HL-60 (cell line): ENCODE results near the gene DLD.

Experiments used
- DNase-seq, 2 experiments: peaks; one replicate each; pipeline ENCODE4 v3.0.0-alpha.2; 2010 to 2020; ENCODE audit warnings: low read depth in 1 of 2, low spot score in 1 of 2
- H3K27ac ChIP-seq: fragments of 250-450 bp; sonication (Bioruptor Pico); replicated peaks from 2 replicates; pipeline ENCODE4 v1.5.1; 2020; ENCODE audit warnings: mild to moderate bottlenecking, moderate library complexity
- H3K27me3 ChIP-seq: fragments of 250-450 bp; sonication (Bioruptor Pico); 2 replicates; pipeline ENCODE4 v1.5.1; 2021; ENCODE audit warnings: mild to moderate bottlenecking, moderate library complexity; ENCODE audit not compliant: insufficient read depth, poor library complexity, severe bottlenecking
- H3K4me3 ChIP-seq: replicated peaks from 2 replicates; pipeline ENCODE4 v1.5.1; 2011; ENCODE audit warnings: mild to moderate bottlenecking, control low read depth, low read length; ENCODE audit not compliant: insufficient read depth
- GABPA ChIP-seq: IDR thresholded peaks from 2 replicates; pipeline ENCODE4 v1.6.1; 2012; ENCODE audit warnings: low read depth
- POLR2AphosphoS5 ChIP-seq: IDR thresholded peaks from 2 replicates; pipeline ENCODE4 v1.6.1; 2012; ENCODE audit warnings: low read depth
- SPI1 ChIP-seq: IDR thresholded peaks from 2 replicates; pipeline ENCODE4 v1.6.1; 2012; ENCODE audit warnings: low read depth, mild to moderate bottlenecking, borderline replicate concordance
- TF ChIP-seq, protein P1 (sequence below): IDR thresholded peaks from 2 replicates; pipeline ENCODE4 v1.6.1; 2012; ENCODE audit warnings: low read depth; ENCODE audit not compliant: insufficient replicate concordance
- TF ChIP-seq, protein P2 (sequence below): IDR thresholded peaks from one replicate; pipeline ENCODE4 v1.5.1; 2011; ENCODE audit warnings: low read length, control low read depth, inconsistent platforms; ENCODE audit not compliant: insufficient read depth

DLD gene

DNA sequence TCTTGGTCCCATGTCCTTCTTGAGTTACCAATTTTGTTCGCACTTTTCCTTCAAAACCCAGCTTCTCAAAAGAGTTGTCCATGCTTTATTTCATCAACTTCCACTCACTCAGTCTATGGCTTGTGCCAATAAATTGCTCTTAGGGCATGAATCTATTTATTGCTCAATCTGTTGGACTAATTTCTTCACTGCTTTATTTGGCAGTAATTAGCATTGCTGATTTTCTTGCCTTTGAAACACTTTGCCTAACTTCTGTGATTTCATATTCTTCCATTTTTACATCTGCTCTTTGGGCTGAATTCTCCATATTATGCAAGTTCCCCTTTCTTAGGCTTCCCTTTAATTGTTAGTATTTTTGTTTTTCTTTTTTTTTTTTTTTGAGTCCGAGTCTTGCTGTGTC, 16.8 kb downstream of the DLD start:
- TF ChIP-seq, protein P1, sequence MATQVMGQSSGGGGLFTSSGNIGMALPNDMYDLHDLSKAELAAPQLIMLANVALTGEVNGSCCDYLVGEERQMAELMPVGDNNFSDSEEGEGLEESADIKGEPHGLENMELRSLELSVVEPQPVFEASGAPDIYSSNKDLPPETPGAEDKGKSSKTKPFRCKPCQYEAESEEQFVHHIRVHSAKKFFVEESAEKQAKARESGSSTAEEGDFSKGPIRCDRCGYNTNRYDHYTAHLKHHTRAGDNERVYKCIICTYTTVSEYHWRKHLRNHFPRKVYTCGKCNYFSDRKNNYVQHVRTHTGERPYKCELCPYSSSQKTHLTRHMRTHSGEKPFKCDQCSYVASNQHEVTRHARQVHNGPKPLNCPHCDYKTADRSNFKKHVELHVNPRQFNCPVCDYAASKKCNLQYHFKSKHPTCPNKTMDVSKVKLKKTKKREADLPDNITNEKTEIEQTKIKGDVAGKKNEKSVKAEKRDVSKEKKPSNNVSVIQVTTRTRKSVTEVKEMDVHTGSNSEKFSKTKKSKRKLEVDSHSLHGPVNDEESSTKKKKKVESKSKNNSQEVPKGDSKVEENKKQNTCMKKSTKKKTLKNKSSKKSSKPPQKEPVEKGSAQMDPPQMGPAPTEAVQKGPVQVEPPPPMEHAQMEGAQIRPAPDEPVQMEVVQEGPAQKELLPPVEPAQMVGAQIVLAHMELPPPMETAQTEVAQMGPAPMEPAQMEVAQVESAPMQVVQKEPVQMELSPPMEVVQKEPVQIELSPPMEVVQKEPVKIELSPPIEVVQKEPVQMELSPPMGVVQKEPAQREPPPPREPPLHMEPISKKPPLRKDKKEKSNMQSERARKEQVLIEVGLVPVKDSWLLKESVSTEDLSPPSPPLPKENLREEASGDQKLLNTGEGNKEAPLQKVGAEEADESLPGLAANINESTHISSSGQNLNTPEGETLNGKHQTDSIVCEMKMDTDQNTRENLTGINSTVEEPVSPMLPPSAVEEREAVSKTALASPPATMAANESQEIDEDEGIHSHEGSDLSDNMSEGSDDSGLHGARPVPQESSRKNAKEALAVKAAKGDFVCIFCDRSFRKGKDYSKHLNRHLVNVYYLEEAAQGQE: no peak
- TF ChIP-seq SPI1: peak; percentile 71; the same call in 1 of the 2 replicates
- DNase-seq: peak; percentile 10 to 67

DNA sequence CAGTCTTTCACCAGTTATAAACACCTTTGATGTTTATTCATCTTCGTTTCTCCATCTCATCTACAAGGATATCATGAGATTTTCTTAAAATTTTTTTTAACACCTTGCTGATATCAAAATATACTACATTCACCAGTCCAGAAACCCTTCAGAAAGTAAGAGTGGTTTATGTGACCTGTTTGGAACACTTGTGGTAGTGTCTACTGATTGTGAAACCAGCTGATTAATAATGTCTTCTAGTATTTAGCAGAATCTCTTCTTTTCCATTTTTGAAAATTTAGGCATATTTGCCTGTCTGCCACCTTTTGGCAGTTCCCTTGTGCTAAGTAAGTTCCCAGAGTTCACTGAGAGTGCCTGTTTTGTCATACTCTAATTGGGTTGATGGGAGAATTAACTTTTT, 18.5 kb downstream of the DLD start:
- no peaks in the 10 kb centered on the region for H3K27me3 ChIP-seq
- H3K27ac ChIP-seq: no peak overlapping the region
- TF ChIP-seq POLR2AphosphoS5 (no peak), SPI1 (no peak), GABPA (no peak)
- TF ChIP-seq, protein P2, sequence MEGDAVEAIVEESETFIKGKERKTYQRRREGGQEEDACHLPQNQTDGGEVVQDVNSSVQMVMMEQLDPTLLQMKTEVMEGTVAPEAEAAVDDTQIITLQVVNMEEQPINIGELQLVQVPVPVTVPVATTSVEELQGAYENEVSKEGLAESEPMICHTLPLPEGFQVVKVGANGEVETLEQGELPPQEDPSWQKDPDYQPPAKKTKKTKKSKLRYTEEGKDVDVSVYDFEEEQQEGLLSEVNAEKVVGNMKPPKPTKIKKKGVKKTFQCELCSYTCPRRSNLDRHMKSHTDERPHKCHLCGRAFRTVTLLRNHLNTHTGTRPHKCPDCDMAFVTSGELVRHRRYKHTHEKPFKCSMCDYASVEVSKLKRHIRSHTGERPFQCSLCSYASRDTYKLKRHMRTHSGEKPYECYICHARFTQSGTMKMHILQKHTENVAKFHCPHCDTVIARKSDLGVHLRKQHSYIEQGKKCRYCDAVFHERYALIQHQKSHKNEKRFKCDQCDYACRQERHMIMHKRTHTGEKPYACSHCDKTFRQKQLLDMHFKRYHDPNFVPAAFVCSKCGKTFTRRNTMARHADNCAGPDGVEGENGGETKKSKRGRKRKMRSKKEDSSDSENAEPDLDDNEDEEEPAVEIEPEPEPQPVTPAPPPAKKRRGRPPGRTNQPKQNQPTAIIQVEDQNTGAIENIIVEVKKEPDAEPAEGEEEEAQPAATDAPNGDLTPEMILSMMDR: no peak
- TF ChIP-seq, protein P1: no peak
- DNase-seq: no peak
- no peak overlapping the region for H3K4me3 ChIP-seq

More for the DNA sequence above, 16.8 kb downstream of the DLD start:
- Histone ChIP-seq H3K27me3 (no peaks in the 10 kb centered on the region), H3K4me3 (no peak overlapping the region), H3K27ac (no peak overlapping the region)

DNA sequence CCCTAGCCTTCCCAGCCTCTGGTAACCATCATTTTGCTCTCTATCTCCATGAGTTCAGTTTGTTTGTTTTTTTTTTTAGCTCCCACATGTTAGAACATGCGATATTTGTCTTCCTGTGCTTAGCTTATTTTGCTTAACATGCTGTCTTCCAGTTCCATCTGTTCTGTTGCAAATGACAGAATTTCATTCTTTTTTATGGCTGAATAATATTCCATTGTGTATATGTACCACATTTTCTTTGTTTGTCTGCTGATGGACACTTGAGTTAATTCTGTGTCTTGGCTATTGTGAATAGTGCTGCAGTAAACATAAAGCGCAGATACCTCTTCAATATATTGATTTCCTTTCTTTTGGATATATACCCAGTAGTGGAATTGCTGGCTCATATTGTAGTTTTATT, 21.0 kb downstream of the DLD start:
- Histone ChIP-seq H3K27me3 (no peaks in the 10 kb centered on the region), H3K4me3 (no peak overlapping the region), H3K27ac (no peak overlapping the region)
- no peak for TF ChIP-seq POLR2AphosphoS5
- no peak for TF ChIP-seq SPI1
- TF ChIP-seq, protein P2: no peak
- TF ChIP-seq, protein P1: no peak
- no peak for DNase-seq

DNA sequence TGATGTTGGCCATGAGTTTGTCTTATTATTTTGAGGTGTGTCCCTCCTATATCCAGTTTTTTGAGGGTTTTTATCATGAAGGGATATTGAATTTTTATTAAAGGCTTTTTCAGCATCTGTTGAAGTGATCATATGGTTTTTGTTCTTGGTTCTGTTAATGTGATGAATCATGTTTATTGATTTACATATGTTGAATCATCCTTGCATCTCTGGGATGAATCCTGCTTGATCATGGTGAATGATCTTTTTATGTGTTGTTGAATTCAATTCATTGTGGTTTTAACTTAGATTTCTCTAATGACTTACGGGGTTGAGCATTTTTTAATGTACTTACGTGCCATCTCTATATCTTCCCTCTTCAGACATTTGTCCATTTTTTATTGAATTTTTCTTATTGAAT, 22.9 kb downstream of the DLD start:
- Histone ChIP-seq H3K27ac (no peak overlapping the region), H3K4me3 (no peak overlapping the region), H3K27me3 (no peaks in the 10 kb centered on the region)
- no peak for DNase-seq
- TF ChIP-seq POLR2AphosphoS5 (no peak), GABPA (no peak), SPI1 (no peak)
- TF ChIP-seq, protein P2: no peak
- TF ChIP-seq, protein P1: no peak
